Liver (tissue), 3 donors: ENCODE data around the gene MFAP3L.

Experiments used
- SP1 ChIP-seq: IDR thresholded peaks from 2 replicates; pipeline ENCODE4 v1.6.1; 2018; ENCODE audit warnings: antibody characterized with exemption, mild to moderate bottlenecking
- TAF1 ChIP-seq: conservative IDR thresholded peaks from 2 replicates; pipeline ENCODE4 v1.6.1; 2016; ENCODE audit warnings: antibody characterized with exemption, mild to moderate bottlenecking
- TF ChIP-seq, protein P1 (sequence below): fragments of 150-350 bp; IDR thresholded peaks from 2 replicates; pipeline ENCODE4 v1.5.1; 2017; ENCODE audit warnings: improper control_type of control experiment, low read depth, low read length; ENCODE audit not compliant: missing input control
- TF ChIP-seq, protein P2 (sequence below): IDR thresholded peaks from 2 replicates; pipeline ENCODE4 v1.6.1; 2016; ENCODE audit warnings: antibody characterized with exemption
- donor health status: healthy.
- donor health status: healthy.

DNA sequence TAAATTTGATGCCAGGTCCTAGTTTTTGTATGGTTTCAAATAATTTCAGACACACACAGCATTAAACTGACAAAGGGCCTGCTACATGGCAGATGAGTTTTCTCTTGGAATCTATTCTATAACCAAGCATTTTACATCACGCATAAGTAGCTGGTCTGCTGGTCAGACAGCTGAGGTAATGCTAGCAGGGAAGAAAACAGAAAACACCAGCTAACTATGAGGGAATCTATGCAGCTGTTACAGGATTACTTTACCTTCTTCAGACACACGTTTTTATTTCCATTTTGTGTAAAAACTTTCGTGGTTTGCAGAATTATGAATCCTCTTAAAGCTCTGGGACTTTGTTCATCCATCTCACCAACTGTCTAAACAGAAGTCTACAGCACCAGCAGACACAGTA, 42.0 kb downstream of the MFAP3L start:
- TF ChIP-seq, protein P1, sequence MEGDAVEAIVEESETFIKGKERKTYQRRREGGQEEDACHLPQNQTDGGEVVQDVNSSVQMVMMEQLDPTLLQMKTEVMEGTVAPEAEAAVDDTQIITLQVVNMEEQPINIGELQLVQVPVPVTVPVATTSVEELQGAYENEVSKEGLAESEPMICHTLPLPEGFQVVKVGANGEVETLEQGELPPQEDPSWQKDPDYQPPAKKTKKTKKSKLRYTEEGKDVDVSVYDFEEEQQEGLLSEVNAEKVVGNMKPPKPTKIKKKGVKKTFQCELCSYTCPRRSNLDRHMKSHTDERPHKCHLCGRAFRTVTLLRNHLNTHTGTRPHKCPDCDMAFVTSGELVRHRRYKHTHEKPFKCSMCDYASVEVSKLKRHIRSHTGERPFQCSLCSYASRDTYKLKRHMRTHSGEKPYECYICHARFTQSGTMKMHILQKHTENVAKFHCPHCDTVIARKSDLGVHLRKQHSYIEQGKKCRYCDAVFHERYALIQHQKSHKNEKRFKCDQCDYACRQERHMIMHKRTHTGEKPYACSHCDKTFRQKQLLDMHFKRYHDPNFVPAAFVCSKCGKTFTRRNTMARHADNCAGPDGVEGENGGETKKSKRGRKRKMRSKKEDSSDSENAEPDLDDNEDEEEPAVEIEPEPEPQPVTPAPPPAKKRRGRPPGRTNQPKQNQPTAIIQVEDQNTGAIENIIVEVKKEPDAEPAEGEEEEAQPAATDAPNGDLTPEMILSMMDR = no peak
- TF ChIP-seq SP1 (no peak), TAF1 (no peak)
- TF ChIP-seq, protein P2, sequence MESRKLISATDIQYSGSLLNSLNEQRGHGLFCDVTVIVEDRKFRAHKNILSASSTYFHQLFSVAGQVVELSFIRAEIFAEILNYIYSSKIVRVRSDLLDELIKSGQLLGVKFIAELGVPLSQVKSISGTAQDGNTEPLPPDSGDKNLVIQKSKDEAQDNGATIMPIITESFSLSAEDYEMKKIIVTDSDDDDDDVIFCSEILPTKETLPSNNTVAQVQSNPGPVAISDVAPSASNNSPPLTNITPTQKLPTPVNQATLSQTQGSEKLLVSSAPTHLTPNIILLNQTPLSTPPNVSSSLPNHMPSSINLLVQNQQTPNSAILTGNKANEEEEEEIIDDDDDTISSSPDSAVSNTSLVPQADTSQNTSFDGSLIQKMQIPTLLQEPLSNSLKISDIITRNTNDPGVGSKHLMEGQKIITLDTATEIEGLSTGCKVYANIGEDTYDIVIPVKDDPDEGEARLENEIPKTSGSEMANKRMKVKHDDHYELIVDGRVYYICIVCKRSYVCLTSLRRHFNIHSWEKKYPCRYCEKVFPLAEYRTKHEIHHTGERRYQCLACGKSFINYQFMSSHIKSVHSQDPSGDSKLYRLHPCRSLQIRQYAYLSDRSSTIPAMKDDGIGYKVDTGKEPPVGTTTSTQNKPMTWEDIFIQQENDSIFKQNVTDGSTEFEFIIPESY = no peak
